SK-N-SH (cell line): ENCODE measurements around the gene ZDHHC14.

ENCODE experiments used
- POLR2AphosphoS5 ChIP-seq: IDR thresholded peaks from 2 replicates; pipeline ENCODE4 v1.6.1; 2012; ENCODE audit warnings: low read depth, low read length
- REST ChIP-seq: IDR thresholded peaks from 2 replicates; pipeline ENCODE4 v1.6.1; 2012; ENCODE audit warnings: mild to moderate bottlenecking, low read depth, low read length, moderate library complexity
- TCF12 ChIP-seq: IDR thresholded peaks from 2 replicates; pipeline ENCODE4 v1.4.0; 2012
- USF2 ChIP-seq: fragments of 150-350 bp; IDR thresholded peaks from 2 replicates; pipeline ENCODE4 v1.6.1; 2017; ENCODE audit warnings: antibody characterized with exemption, low read length, low read depth, borderline replicate concordance
- TF ChIP-seq, protein P1 (sequence below): fragments of 200-600 bp; sonication (generic); IDR thresholded peaks from 2 replicates; pipeline ENCODE4 v1.6.1; 2017; ENCODE audit warnings: antibody characterized with exemption, mild to moderate bottlenecking, moderate library complexity

GRCh38 chr6:157430834-157431233, 49.8 kb downstream of the ZDHHC14 start:
- TF ChIP-seq, protein P1, sequence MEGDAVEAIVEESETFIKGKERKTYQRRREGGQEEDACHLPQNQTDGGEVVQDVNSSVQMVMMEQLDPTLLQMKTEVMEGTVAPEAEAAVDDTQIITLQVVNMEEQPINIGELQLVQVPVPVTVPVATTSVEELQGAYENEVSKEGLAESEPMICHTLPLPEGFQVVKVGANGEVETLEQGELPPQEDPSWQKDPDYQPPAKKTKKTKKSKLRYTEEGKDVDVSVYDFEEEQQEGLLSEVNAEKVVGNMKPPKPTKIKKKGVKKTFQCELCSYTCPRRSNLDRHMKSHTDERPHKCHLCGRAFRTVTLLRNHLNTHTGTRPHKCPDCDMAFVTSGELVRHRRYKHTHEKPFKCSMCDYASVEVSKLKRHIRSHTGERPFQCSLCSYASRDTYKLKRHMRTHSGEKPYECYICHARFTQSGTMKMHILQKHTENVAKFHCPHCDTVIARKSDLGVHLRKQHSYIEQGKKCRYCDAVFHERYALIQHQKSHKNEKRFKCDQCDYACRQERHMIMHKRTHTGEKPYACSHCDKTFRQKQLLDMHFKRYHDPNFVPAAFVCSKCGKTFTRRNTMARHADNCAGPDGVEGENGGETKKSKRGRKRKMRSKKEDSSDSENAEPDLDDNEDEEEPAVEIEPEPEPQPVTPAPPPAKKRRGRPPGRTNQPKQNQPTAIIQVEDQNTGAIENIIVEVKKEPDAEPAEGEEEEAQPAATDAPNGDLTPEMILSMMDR: no peak
- TF ChIP-seq POLR2AphosphoS5 (no peak), REST (no peak), USF2 (no peak), TCF12 (no peak)
